A549 (cell line): ENCODE data around the gene TAF9B.

Experiments
- CHD4 ChIP-seq: fragments of 200-600 bp; sonication (generic); IDR thresholded peaks from 2 replicates; pipeline ENCODE4 v1.6.1; 2016; ENCODE audit warnings: antibody characterized with exemption, mild to moderate bottlenecking, borderline replicate concordance
- JUN ChIP-seq, 2 experiments: fragments of >200 bp; sonication (Bioruptor Twin); formaldehyde crosslinking; IDR thresholded peaks; 2 replicates in 1 of 2; 3 replicates in 1 of 2; pipeline ENCODE4 v1.6.1; 2016 to 2017
- KDM1A ChIP-seq: fragments of 200-600 bp; sonication (generic); IDR thresholded peaks from 2 replicates; pipeline ENCODE4 v1.6.1; 2016; ENCODE audit warnings: low read depth, mild to moderate bottlenecking
- MYC ChIP-seq: IDR thresholded peaks from 2 replicates; pipeline ENCODE4 v1.6.1; 2012; ENCODE audit warnings: mild to moderate bottlenecking, inconsistent platforms, low read length, improper control_type of control experiment, borderline replicate concordance
- NPAS2 ChIP-seq: fragments of 250-450 bp; sonication (Bioruptor Pico); IDR thresholded peaks from 2 replicates; pipeline ENCODE4 v1.8.0; 2022; ENCODE audit warnings: mild to moderate bottlenecking, moderate library complexity, borderline replicate concordance
- POLR2A ChIP-seq: IDR thresholded peaks from 2 replicates; pipeline ENCODE4 v1.6.1; 2012; ENCODE audit warnings: mild to moderate bottlenecking, low read length
- RAD21 ChIP-seq, 2 experiments: fragments of >200 bp in 1 of 2; sonication (Bioruptor Twin) in 1 of 2; formaldehyde crosslinking in 1 of 2; IDR thresholded peaks in 1 of 2; conservative IDR thresholded peaks in 1 of 2; 2 replicates in 1 of 2; 3 replicates in 1 of 2; pipeline ENCODE4 v1.6.1; 2012 to 2018; ENCODE audit warnings: inconsistent platforms in 1 of 2
- RNF2 ChIP-seq: fragments of 200-600 bp; sonication (generic); IDR thresholded peaks from 2 replicates; pipeline ENCODE4 v1.6.1; 2016; ENCODE audit warnings: low read depth, mild to moderate bottlenecking, antibody characterized with exemption, moderate library complexity, borderline replicate concordance
- TF ChIP-seq, protein P1 (sequence below): fragments of >200 bp; sonication (Bioruptor Twin); formaldehyde crosslinking; IDR thresholded peaks from 3 replicates; pipeline ENCODE4 v1.5.1; 2016
- TF ChIP-seq, protein P2 (sequence below): fragments of 200-600 bp; sonication (generic); IDR thresholded peaks from 2 replicates; pipeline ENCODE4 v1.6.1; 2016; ENCODE audit warnings: antibody characterized with exemption, mild to moderate bottlenecking, moderate library complexity
- TF ChIP-seq, protein P3 (sequence below): fragments of >200 bp; sonication (Bioruptor Twin); formaldehyde crosslinking; IDR thresholded peaks from 3 replicates; pipeline ENCODE4 v1.6.1; 2016
- TF ChIP-seq, protein P4 (sequence below): fragments of 150-350 bp; IDR thresholded peaks from 2 replicates; pipeline ENCODE4 v1.6.1; 2014; ENCODE audit warnings: low read depth, mild to moderate bottlenecking, low read length

DNA sequence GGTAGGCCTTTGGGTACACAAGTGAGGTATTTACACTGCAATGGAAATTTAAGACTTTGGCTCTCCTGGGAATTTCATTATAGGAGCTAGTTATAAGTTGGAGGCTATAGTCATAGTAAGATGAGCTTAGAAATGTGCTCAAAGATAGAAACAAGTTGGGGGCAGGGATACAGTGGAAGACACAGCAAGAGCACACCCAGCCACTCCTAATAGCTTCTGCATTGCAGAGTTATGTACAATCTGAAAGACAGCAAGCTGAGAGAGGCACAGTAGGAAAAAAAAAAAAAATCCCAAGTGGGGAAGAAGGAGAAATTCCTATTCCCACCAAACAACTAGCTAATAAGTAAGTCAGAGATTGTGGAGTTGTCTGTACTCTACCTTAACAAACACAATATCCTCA is 41.9 kb upstream of the TAF9B start:
- TF ChIP-seq NPAS2 (CRISPR knock-in tag) = no peak
- TF ChIP-seq, protein P1, sequence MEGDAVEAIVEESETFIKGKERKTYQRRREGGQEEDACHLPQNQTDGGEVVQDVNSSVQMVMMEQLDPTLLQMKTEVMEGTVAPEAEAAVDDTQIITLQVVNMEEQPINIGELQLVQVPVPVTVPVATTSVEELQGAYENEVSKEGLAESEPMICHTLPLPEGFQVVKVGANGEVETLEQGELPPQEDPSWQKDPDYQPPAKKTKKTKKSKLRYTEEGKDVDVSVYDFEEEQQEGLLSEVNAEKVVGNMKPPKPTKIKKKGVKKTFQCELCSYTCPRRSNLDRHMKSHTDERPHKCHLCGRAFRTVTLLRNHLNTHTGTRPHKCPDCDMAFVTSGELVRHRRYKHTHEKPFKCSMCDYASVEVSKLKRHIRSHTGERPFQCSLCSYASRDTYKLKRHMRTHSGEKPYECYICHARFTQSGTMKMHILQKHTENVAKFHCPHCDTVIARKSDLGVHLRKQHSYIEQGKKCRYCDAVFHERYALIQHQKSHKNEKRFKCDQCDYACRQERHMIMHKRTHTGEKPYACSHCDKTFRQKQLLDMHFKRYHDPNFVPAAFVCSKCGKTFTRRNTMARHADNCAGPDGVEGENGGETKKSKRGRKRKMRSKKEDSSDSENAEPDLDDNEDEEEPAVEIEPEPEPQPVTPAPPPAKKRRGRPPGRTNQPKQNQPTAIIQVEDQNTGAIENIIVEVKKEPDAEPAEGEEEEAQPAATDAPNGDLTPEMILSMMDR = no peak
- no peak for TF ChIP-seq RNF2
- no peak for TF ChIP-seq POLR2A
- no peak for TF ChIP-seq MYC
- TF ChIP-seq JUN (IDR thresholded peaks at IDR 0.05) = no peak
- no peak for TF ChIP-seq KDM1A
- no peak for TF ChIP-seq RAD21 (conservative IDR thresholded peaks at IDR 0.05 in 1 of 2, IDR thresholded peaks at IDR 0.05 in 1 of 2)
- TF ChIP-seq CHD4 = no peak
- TF ChIP-seq, protein P2, sequence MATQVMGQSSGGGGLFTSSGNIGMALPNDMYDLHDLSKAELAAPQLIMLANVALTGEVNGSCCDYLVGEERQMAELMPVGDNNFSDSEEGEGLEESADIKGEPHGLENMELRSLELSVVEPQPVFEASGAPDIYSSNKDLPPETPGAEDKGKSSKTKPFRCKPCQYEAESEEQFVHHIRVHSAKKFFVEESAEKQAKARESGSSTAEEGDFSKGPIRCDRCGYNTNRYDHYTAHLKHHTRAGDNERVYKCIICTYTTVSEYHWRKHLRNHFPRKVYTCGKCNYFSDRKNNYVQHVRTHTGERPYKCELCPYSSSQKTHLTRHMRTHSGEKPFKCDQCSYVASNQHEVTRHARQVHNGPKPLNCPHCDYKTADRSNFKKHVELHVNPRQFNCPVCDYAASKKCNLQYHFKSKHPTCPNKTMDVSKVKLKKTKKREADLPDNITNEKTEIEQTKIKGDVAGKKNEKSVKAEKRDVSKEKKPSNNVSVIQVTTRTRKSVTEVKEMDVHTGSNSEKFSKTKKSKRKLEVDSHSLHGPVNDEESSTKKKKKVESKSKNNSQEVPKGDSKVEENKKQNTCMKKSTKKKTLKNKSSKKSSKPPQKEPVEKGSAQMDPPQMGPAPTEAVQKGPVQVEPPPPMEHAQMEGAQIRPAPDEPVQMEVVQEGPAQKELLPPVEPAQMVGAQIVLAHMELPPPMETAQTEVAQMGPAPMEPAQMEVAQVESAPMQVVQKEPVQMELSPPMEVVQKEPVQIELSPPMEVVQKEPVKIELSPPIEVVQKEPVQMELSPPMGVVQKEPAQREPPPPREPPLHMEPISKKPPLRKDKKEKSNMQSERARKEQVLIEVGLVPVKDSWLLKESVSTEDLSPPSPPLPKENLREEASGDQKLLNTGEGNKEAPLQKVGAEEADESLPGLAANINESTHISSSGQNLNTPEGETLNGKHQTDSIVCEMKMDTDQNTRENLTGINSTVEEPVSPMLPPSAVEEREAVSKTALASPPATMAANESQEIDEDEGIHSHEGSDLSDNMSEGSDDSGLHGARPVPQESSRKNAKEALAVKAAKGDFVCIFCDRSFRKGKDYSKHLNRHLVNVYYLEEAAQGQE = no peak
- TF ChIP-seq, protein P3, sequence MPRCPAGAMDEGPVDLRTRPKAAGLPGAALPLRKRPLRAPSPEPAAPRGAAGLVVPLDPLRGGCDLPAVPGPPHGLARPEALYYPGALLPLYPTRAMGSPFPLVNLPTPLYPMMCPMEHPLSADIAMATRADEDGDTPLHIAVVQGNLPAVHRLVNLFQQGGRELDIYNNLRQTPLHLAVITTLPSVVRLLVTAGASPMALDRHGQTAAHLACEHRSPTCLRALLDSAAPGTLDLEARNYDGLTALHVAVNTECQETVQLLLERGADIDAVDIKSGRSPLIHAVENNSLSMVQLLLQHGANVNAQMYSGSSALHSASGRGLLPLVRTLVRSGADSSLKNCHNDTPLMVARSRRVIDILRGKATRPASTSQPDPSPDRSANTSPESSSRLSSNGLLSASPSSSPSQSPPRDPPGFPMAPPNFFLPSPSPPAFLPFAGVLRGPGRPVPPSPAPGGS = no peak
- TF ChIP-seq, protein P4, sequence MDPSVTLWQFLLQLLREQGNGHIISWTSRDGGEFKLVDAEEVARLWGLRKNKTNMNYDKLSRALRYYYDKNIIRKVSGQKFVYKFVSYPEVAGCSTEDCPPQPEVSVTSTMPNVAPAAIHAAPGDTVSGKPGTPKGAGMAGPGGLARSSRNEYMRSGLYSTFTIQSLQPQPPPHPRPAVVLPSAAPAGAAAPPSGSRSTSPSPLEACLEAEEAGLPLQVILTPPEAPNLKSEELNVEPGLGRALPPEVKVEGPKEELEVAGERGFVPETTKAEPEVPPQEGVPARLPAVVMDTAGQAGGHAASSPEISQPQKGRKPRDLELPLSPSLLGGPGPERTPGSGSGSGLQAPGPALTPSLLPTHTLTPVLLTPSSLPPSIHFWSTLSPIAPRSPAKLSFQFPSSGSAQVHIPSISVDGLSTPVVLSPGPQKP = no peak
